Upper lobe of right lung (tissue), 1 donor: Measurements from ENCODE around the gene XYLT2. TPM values are rescaled to one million over a fixed set of nuclear protein-coding genes. Genes with fewer than 3 reads are reported as not detected.

Source experiments
- ATAC-seq: fragments of 200-7000 bp; cut with Tn5 transposase; one replicate; pipeline ENCODE4 v1.9.1; 2020; ENCODE audit warnings: mild to moderate bottlenecking, moderate library complexity
- DNase-seq: peaks from one replicate; pipeline ENCODE4 v3.0.0-alpha.2; 2020
- H3K27ac ChIP-seq: fragments of 200-600 bp; one replicate; pipeline ENCODE4 v1.8.0; 2022
- H3K27me3 ChIP-seq: fragments of 200-600 bp; one replicate; pipeline ENCODE4 v1.8.0; 2022; ENCODE audit warnings: mild to moderate bottlenecking
- H3K36me3 ChIP-seq: fragments of 200-600 bp; one replicate; pipeline ENCODE4 v1.8.0; 2022
- H3K4me1 ChIP-seq: fragments of 200-600 bp; one replicate; pipeline ENCODE4 v1.8.0; 2022
- H3K4me3 ChIP-seq: fragments of 200-600 bp; one replicate; pipeline ENCODE4 v1.8.0; 2022; ENCODE audit warnings: mild to moderate bottlenecking
- H3K9me3 ChIP-seq: fragments of 200-600 bp; one replicate; pipeline ENCODE4 v1.8.0; 2022
- intact Hi-C: fragments of 100-400 bp; cut with DNase I; formaldehyde crosslinking; loops from one replicate; pipeline ENCODE4 v1.11.0; 2022
- total RNA-seq: library from RNA; stranded (reverse); fragmentation: NEBNext Ultra II Directional; extraction: Animal tissue kit (Norgen Biotek cat#: 25700); gene quantifications from one replicate; pipeline ENCODE4 v1.2.1, GENCODE V29; 2021
- TF ChIP-seq, protein P1 (sequence below): fragments of 200-600 bp; IDR thresholded peaks from one replicate; pipeline ENCODE4 v1.8.0; 2022; ENCODE audit warnings: antibody characterized with exemption
- donor health status: DM: no; HTN: yes; CAD: no; lungs with severe emphysema.

Gene XYLT2
- total RNA-seq, 1 donor from 2014 or later: 20.3 TPM

DNA sequence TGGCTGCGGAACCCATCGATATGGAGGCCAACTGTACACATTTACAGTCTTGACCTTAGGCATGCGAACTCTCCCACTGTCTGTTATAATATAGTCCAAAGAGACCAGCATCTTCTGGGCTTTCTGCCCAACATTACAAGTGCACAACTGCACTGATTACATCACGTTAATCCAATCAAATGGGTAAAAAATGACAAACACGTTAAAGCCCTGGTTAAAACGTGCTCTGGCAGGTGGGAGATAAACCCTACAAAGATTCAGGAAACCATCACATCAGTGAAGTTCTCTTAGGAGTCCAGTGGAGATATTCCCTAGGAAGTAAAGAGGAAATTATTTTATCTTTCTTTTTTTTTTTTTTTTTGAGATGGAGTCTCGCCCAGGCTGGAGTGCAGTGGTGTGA, 23.7 kb upstream of the XYLT2 start:
- Histone ChIP-seq H3K27ac (no peak overlapping the region), H3K4me1 (no peaks in the 10 kb centered on the region), H3K36me3 (no peaks in the 10 kb centered on the region), H3K27me3 (no peaks in the 10 kb centered on the region), H3K9me3 (no peaks in the 10 kb centered on the region), H3K4me3 (no peak overlapping the region)
- intact Hi-C loops: no loop called here
- ATAC-seq (no peak), DNase-seq (no peak)
- TF ChIP-seq, protein P1, sequence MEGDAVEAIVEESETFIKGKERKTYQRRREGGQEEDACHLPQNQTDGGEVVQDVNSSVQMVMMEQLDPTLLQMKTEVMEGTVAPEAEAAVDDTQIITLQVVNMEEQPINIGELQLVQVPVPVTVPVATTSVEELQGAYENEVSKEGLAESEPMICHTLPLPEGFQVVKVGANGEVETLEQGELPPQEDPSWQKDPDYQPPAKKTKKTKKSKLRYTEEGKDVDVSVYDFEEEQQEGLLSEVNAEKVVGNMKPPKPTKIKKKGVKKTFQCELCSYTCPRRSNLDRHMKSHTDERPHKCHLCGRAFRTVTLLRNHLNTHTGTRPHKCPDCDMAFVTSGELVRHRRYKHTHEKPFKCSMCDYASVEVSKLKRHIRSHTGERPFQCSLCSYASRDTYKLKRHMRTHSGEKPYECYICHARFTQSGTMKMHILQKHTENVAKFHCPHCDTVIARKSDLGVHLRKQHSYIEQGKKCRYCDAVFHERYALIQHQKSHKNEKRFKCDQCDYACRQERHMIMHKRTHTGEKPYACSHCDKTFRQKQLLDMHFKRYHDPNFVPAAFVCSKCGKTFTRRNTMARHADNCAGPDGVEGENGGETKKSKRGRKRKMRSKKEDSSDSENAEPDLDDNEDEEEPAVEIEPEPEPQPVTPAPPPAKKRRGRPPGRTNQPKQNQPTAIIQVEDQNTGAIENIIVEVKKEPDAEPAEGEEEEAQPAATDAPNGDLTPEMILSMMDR: no peak

DNA sequence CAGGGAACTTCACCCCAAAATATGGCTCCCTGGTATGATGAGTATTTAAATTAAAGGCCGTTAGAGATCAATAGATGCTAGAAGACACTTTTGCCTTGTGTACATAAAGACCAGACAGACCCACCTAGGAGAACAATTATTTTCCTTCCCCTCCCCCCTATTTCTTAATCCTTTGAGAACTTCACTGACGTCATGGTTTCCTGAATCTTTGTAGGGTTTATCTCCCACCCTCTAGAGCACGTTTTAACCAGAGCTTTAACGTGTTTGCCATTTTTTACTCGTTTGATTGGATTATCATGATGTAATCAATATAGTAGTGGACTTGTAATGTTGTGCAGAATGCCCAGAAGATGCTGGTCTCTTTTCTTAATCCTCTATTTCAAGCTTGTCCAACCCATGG, 22.9 kb upstream of the XYLT2 start:
- TF ChIP-seq, protein P1: no peak
- Histone ChIP-seq H3K4me1 (no peaks in the 10 kb centered on the region), H3K4me3 (no peak overlapping the region), H3K27ac (no peak overlapping the region), H3K36me3 (no peaks in the 10 kb centered on the region), H3K9me3 (no peaks in the 10 kb centered on the region), H3K27me3 (no peaks in the 10 kb centered on the region)
- DNase-seq (no peak), ATAC-seq (no peak)
- intact Hi-C loops: no loop called here

DNA sequence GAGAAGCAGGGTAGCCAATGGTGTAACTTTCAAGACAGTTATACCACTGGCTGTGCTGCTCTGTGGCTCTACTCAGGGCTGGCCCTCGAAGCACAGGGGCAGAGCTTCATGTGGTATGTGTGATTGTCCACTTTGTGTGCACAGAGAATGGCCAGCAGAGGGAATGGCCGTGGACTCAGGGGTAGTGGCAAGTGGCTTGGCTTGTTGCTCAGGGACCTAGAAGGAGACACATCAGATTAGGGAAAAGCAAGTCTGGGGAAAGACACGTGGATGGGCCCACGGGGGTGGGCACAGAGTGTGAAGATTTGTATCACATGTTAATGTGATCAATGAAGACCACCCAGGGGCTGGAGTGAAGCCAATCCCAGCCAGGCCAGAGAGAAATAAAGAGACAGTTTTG, 20.0 kb upstream of the XYLT2 start:
- H3K36me3 ChIP-seq: no peaks in the 10 kb centered on the region
- DNase-seq (no peak), ATAC-seq (no peak)
- intact Hi-C loops: no loop called here
- H3K27me3 ChIP-seq: no peaks in the 10 kb centered on the region
- TF ChIP-seq, protein P1: no peak
- H3K4me1 ChIP-seq: no peaks in the 10 kb centered on the region
- no peak overlapping the region for H3K27ac ChIP-seq
- no peaks in the 10 kb centered on the region for H3K9me3 ChIP-seq
- H3K4me3 ChIP-seq: no peak overlapping the region

DNA sequence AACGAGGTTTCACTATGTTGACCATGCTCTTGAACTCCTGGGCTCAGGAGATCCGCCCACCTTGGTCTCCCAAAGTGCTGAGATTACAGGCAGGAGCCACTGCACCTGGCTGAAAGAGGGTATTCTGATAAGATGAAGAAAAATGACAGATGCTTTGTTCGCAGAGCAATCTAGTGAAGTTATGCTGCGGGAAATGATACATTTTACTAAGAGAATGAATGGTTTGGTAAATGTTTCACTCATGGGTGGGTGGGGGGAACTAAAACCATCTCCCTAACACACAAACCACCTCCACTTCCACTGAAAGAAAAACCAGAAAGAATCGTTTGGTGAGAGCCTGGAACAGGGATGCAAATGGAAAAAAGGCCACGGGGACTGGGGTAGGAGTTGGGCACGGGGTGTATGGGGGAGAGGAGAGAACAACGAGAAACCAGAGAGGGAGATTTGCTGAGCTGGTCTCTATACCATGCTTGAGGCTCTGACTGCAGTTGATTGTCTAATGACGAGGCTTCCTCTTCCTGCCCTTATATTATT, 19.0 kb upstream of the XYLT2 start:
- H3K27ac ChIP-seq: no peak overlapping the region

DNA sequence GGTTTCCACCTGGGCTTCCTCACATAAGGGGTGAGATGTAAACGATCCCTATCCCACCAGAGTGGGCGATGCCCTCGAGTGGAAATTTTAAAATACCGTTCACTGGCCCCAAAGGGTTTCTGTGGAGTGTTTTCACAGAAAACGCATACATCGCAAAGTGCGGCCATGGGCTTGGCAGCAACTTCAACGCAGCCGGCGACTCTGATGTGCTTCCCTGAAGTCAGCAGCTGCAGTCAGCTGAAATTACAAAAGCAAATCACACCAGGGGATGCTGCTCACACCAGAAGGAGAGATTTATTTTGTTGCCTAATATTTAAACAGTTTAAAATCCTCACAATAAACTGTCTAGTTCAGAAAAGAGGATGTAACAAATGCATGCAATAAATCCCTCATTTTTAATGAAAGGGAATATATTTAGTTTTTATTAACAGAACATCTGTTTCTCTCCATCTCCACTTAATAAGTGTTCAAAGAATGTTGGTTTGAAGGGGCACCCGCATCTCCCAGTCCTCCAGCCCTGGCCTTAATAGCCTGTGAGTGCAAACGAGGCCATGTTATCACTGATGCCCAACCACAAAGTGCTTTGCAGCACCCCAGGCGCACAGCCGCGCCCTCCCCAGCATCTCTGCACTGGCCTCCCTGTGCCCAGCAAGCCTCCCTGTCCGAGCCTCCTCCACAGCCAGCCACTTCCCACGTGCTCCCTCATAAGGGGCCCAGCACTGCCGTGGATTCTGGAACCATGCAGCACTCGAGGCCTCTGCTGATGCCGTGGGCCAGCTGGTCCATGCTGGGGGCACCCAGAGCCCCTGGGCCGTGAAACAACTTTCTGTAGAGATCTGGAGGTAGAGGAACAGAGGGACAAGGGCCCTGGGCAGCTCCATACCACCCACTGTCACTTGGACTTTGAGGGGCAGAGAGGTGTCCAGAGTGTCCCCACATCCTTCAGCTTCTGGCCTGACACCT, 17.3 kb upstream of the XYLT2 start:
- H3K4me3 ChIP-seq: no peak overlapping the region
- H3K36me3 ChIP-seq: no peaks in the 10 kb centered on the region
- H3K9me3 ChIP-seq: no peaks in the 10 kb centered on the region
- H3K27me3 ChIP-seq: no peaks in the 10 kb centered on the region
- TF ChIP-seq, protein P1: no peak
- DNase-seq: no peak
- ATAC-seq: no peak
- no peak overlapping the region for H3K27ac ChIP-seq
- H3K4me1 ChIP-seq: no peaks in the 10 kb centered on the region
- intact Hi-C loops: no loop called here

More for the DNA sequence above, 19.0 kb upstream of the XYLT2 start:
- no peak overlapping the region for H3K4me3 ChIP-seq
- ATAC-seq: no peak
- no peaks in the 10 kb centered on the region for H3K36me3 ChIP-seq
- TF ChIP-seq, protein P1: no peak
- intact Hi-C loops: no loop called here
- H3K9me3 ChIP-seq: no peaks in the 10 kb centered on the region
- H3K27me3 ChIP-seq: no peaks in the 10 kb centered on the region
- no peaks in the 10 kb centered on the region for H3K4me1 ChIP-seq
- no peak for DNase-seq
